GM21526 (cell line): Measurements from ENCODE around the gene MMP1.

ENCODE experiments used
- ATAC-seq: cut with Tn5 transposase; IDR thresholded peaks from one replicate; pipeline ENCODE4 v1.9.1; 2021; ENCODE audit warnings: moderate library complexity; ENCODE audit not compliant: unreplicated experiment, low FRiP score

Gene MMP1

GRCh38 chr11:102798012-102798746 is at the start of gene MMP1:
Gene MMP1, minus strand, starts transcription at chr11:102798160. Its CDS starts 68 bp downstream, at chr11:102798092.
- ATAC-seq = no peak

GRCh38 chr11:102846292-102846691 is 48.3 kb upstream of the MMP1 start:
- no peak for ATAC-seq

- no peak for ATAC-seq
These were observed 45.5 kb upstream of the MMP1 start, which contains the start of gene MMP3 for GRCh38 chr11:102843489-102843888. Gene MMP3, minus strand, starts transcription at chr11:102843609. Its CDS starts 63 bp downstream, at chr11:102843546.

GRCh38 chr11:102842930-102843329 is 45.0 kb upstream of the MMP1 start:
- ATAC-seq = no peak

GRCh38 chr11:102840018-102840417 is 42.1 kb upstream of the MMP1 start:
- no peak for ATAC-seq

- ATAC-seq = no peak
These were observed 39.7 kb upstream of the MMP1 start for GRCh38 chr11:102837646-102838045.

GRCh38 chr11:102837156-102837555 is 39.2 kb upstream of the MMP1 start:
- ATAC-seq = no peak

DNA sequence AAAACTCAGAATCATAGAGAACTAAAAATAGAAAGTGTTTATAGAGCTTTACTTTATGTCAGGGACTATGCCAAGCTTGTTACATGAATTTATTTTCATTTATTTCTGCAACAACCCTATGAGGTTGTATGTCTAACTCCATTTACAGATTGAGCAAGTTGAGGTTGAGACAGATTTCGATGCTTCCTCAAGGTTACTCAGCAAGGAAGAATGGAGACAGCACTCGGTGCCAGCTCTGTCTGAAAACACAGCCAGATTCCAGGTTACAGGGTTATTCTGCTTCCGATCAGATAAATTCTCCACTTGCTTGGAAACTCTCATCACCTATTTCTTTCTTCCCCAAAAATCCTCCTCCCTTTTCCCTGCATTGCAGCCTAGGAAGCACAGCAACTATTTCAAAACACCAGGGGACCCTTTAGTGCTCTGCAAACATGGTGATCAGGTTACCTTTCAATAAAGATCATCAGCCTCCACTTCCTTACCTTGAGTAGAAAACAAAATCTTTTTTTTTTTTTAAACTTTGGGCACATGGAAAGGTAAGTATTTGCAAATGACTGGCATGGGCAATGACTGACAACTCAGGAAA is 38.4 kb upstream of the MMP1 start:
- ATAC-seq = no peak

DNA sequence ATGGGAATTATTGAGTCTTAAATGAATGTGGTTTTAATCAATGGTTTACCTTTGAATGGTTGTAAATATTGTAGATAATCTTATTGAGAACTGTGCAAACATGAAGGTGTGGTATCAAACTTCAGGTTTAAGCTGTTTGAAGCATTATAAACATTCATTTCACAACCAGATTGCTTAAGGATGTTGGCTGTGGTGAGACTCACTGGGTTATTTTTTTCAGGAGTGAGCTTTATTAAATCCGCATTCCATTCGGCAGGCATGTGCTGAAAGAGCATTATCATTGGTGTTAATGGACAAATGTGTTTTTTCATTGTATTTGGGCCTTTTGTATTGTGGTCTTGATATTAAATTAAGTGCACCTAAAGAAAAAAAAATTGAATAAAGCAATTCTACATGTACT is 35.8 kb upstream of the MMP1 start:
- ATAC-seq = no peak

DNA sequence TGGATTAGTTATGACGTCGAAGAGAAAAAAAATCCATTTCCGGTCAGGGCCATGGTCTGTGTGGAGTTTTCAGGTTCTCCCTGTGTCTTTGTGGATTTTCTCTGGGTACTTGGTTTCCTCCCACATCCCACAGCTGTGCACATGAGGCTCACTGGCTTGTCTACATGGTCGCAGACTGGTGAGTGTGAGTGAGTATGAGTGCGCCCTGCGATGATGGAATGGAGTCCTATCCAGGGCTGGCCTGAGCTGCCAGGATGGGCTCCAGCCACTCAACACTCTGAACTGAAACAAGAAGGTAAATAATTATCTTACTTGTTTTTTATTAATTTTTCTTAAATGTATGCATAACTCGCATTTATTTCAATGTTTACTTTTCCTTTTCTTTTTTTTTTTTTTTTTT is 34.7 kb upstream of the MMP1 start:
- no peak for ATAC-seq

DNA sequence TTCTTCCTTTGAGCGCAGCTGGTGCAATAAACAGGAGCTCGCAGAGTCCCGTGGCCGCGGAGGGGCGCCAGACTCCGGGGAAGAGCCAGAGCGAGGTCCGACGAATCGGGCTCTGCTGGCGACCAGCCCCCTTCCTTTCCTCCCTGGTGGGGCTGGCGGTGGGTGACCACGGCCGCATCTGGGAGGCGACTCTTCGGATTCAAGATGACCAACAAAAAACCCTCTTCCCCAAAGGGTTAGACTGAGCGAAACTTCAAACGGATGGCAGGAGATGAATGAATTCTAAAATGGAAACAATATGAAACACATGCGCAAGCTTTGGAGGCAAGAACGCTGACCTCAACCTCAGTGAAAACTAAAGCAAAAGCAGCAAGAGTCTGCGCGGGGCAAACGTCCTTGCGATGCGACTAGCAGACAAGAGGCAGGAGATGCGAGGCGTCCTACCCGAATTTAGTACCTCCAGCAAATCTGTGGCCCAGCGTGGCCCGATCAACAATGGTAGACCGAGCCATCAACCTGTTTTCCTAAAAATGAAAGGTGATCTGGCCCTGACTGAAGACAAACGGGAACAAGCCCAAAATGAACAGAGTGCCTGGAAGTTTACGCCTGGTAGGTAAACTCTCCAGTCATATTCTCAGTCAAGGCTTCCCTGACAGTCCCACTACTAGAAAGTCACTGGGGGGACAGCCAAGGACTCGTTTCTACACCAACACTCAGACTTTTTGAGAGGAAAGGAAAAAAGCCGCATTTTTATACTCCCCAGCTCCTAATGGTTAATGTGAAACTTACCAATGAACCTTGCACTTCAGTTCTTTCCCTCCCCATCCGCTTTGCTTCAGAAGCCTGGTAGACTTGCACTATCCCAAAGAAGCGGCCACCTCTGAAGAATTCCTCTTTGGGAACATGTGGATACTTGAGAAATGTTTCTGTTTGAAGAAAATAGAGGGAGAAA is 33.8 kb upstream of the MMP1 start:
- ATAC-seq = no peak

- ATAC-seq = no peak
These were observed 33.1 kb upstream of the MMP1 start for GRCh38 chr11:102831128-102831488.

- ATAC-seq = no peak
These were observed 32.2 kb upstream of the MMP1 start for GRCh38 chr11:102830001-102830727.

DNA sequence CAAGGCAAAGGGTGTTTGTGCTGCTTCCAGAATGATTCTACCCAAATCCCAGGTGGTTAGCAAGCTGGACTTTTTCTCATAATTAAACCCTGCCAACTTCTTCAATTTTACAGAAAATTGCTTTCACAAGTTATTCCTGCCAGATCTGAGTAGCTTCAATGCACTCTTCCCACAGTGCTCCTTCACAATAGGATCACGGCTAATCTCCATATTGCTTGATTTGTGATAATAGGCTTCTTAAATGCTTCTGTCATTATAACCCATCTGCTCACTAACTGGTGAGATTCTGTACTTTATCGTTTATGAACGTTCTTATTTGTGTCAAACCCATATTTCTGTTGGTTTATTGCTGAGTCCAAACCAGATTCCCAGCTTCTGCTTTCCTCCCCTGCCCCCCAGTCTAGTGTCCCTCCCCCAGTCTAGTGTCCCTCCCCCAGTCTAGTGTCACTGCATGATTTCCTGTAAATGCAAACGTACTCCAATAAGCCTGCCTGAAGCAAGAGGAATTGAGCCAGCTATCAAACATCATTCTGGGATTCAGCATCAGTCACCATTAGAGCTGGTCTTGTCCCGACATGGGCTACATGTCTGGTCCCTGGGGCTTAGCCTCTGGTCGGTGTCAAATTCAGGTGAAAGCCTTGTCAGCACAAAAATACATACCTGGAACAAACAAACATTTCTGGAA is 31.5 kb upstream of the MMP1 start:
- no peak for ATAC-seq

DNA sequence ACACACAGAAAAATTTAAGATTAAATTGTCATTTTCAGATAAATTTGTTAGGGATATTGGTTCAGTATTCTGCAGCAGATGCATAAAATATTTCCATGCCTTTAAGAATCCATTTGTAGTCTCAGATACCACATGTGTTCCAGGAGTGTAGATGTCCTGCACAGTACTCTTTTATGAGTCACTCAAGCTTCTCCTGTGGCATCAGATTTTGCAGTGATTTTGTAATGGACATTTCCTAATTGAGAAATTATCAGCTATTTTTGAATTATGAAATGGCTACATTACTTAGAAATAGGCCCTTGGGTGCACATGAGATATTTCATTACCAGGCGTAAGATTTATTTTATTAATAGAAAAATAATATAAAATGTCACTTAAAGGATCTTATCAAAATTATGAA is 26.6 kb upstream of the MMP1 start:
- ATAC-seq = no peak

DNA sequence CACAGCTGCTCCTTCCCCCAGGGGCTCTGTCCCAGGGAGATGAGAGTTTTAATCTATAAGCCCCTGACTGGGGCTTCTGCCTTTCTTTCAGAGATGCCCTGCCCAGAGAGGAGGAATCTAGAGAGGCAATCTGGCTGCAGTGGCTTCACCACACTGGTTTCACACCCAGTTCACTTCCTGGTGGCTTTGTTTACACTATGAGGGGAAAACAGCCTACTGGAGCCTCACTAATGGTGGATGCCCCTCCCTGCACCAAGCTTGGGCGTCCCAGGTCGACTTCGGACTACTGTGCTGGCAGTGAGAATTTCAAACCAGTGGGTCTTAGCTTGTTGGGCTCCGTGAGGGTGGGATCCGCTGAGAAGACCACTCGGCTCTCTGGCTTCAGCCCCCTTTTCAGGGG is 21.5 kb upstream of the MMP1 start:
- ATAC-seq = no peak

GRCh38 chr11:102813484-102813883 is 15.5 kb upstream of the MMP1 start:
- ATAC-seq = no peak

DNA sequence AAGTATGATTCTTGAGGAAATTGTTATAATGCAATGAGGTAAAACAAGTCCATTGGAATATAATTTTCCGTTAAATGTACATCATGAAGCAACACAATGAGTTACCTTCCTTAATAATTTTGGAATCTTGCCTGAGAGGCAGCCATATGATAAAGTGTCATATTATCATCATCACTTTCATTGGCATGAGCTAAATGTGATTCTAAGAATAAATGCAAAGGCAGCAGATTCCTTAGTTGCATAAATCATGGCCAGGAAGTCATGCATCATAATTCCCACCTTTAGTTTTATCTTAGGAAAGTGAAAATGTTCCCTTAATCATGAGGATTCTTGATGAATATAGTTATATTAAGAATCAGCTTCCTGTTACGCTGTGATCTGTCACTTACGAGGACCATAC is 14.2 kb upstream of the MMP1 start:
- no peak for ATAC-seq

DNA sequence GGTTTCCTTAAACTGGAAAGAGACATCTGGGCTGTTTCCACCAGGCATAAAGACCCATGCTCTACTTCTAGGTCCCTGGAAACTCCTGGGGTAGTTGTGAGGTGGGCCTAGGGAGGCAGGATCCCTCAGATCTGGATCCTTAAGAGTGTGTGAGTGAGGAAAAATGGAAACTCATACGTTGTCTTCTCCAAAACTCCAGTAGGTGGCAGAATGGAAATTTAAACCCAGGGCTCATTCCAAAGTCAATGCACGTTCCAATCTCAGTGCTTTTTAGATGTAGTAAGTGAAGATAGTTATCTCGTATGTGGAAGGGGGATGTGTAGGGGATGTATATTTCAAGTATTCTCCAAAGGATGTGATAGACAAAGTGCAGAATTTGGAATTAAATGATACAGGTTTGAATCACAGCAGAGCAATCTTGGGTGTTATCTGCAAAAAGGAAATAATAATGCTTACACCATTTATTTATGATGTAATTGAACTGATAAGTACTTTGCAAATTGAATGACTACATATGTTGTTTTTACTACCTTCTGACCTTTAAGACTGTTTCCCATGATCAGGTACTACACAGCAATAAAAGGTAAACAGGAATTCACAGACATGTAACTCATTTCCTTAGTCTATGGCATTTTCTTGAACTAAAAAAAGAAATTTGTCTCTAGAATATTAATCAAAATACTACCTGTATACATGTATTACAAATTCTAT is 13.1 kb upstream of the MMP1 start:
- ATAC-seq = no peak
